Keratinocyte (primary cell): ENCODE data around the gene ZNF576. TPM values are rescaled to one million over a fixed set of nuclear protein-coding genes. Genes with fewer than 3 reads are reported as not detected.
A peak's percentile ranks its signal among the peaks of the same experiment; 100 is the strongest.

Source experiments
- DNase-seq: peaks from one replicate; pipeline ENCODE4 v3.0.0-alpha.2; 2011; ENCODE audit warnings: low read depth, missing footprints, low spot score
- FAIRE-seq: peaks from 2 replicates; lab custom pipeline; 2011; peaks lifted over from hg19 to GRCh38; lab: Jason Lieb, UNC
- H2AFZ ChIP-seq: 2 replicates; pipeline ENCODE4 v1.6.0; 2012; ENCODE audit warnings: low read length, control low read depth, inconsistent platforms; ENCODE audit not compliant: control insufficient read depth
- H3K27ac ChIP-seq: 2 replicates; pipeline ENCODE4 v1.5.1; 2011; ENCODE audit warnings: low read length; ENCODE audit not compliant: control insufficient read depth, insufficient read depth
- H3K27me3 ChIP-seq: 3 replicates; pipeline ENCODE4 v1.6.0; 2011; ENCODE audit warnings: low read length; ENCODE audit not compliant: control insufficient read depth, insufficient read depth; ENCODE audit errors: extremely low read depth
- H3K36me3 ChIP-seq, 2 experiments: 2 replicates in 1 of 2; 3 replicates in 1 of 2; pipeline ENCODE4 v1.5.1; 2011; ENCODE audit warnings: low read length in 2 of 2, mild to moderate bottlenecking in 1 of 2; ENCODE audit not compliant: control insufficient read depth in 2 of 2, insufficient read depth in 2 of 2; ENCODE audit errors: extremely low read depth in 1 of 2
- H3K4me1 ChIP-seq: 3 replicates; pipeline ENCODE4 v1.5.1; 2011; ENCODE audit warnings: low read length; ENCODE audit not compliant: control insufficient read depth, insufficient read depth; ENCODE audit errors: extremely low read depth
- H3K4me2 ChIP-seq: 3 replicates; pipeline ENCODE4 v1.6.0; 2011; ENCODE audit warnings: low read depth, low read length; ENCODE audit not compliant: control insufficient read depth, insufficient read depth; ENCODE audit errors: extremely low read depth
- H3K4me3 ChIP-seq, 3 experiments: fragments of 200-600 bp in 1 of 3; sonication (generic) in 1 of 3; 2 replicates in 2 of 3; 3 replicates in 1 of 3; pipeline ENCODE4 v1.5.1; 2011 to 2016; ENCODE audit warnings: low read length in 3 of 3, mild to moderate bottlenecking in 3 of 3, control low read depth in 2 of 3, inconsistent platforms in 1 of 3, low read depth in 1 of 3, mixed read lengths in 1 of 3, mixed run types in 1 of 3, moderate library complexity in 1 of 3; ENCODE audit not compliant: control insufficient read depth in 2 of 3, insufficient read depth in 2 of 3; ENCODE audit errors: extremely low read depth in 1 of 3
- H3K79me2 ChIP-seq: 2 replicates; pipeline ENCODE4 v1.6.0; 2012; ENCODE audit warnings: low read length; ENCODE audit not compliant: control insufficient read depth, insufficient read depth
- H3K9ac ChIP-seq: 3 replicates; pipeline ENCODE4 v1.6.0; 2011; ENCODE audit warnings: low read length; ENCODE audit not compliant: control insufficient read depth, insufficient read depth; ENCODE audit errors: extremely low read depth
- H3K9me1 ChIP-seq: 3 replicates; pipeline ENCODE4 v1.6.0; 2011; ENCODE audit warnings: low read length; ENCODE audit not compliant: control insufficient read depth, insufficient read depth; ENCODE audit errors: extremely low read depth
- H3K9me3 ChIP-seq: 2 replicates; pipeline ENCODE4 v1.5.1; 2012; ENCODE audit warnings: low read depth, low read length; ENCODE audit not compliant: control insufficient read depth
- H4K20me1 ChIP-seq: 3 replicates; pipeline ENCODE4 v1.6.0; 2011; ENCODE audit warnings: low read length; ENCODE audit not compliant: control insufficient read depth, insufficient read depth; ENCODE audit errors: extremely low read depth
- EZH2 ChIP-seq: IDR thresholded peaks from one replicate; pipeline ENCODE4 v1.6.1; 2012; ENCODE audit warnings: inconsistent platforms, mild to moderate bottlenecking, low read length, moderate library complexity
- dilution Hi-C: fragments of 300-500 bp; cut with MboI; formaldehyde crosslinking; loops from one replicate; pipeline ENCODE4 v1.7.0; 2020; ENCODE audit warnings: low sequenced_read_pairs; ENCODE audit not compliant: extremely low pct_ligation_motif_present
- polyA plus RNA-seq, 5 experiments: library from polyadenylated mRNA; depleted of rRNA in 3 of 5; stranded (reverse) in 3 of 5; stranded (forward) in 1 of 5; unstranded in 1 of 5; fragments of >200 nt; gene quantifications; 1 replicate in 1 of 5; 2 replicates in 3 of 5; 3 replicates in 1 of 5; pipeline versions ENCODE4 v1.2.1 to v1.2.3, GENCODE V29; 2011 to 2012; ENCODE audit warnings: missing spikeins in 2 of 5, low read depth in 1 of 5, low replicate concordance in 1 of 5
- TF ChIP-seq, protein P1 (sequence below), 3 experiments: IDR thresholded peaks in 1 of 3; conservative IDR thresholded peaks in 1 of 3; optimal IDR thresholded peaks in 1 of 3; 2 replicates in 2 of 3; 3 replicates in 1 of 3; pipeline versions ENCODE3 to v1.5.1; 2011; ENCODE audit warnings: low read length in 3 of 3, mild to moderate bottlenecking in 3 of 3, moderate library complexity in 2 of 3, control low read depth in 1 of 3, inconsistent platforms in 1 of 3; ENCODE audit not compliant: insufficient read depth in 2 of 3; ENCODE audit errors: extremely low read depth in 1 of 3

ZNF576 gene
- polyA plus RNA-seq, 1 donor (not counting 4 experiments of a cell fraction or from before 2014, with no cell fraction given), result 6.4 TPM

GRCh38 chr19:43594081-43594697, 2.2 kb upstream of the ZNF576 start:
- no peaks in the 10 kb centered on the region for H3K9me1 ChIP-seq
- dilution Hi-C loops, result no loop called here
- H3K36me3 ChIP-seq, result peaks cover 13 to 40% of the 10 kb centered on the region in 2 experiments
- peaks cover 5% of the 10 kb centered on the region for H4K20me1 ChIP-seq
- TF ChIP-seq, protein P1, sequence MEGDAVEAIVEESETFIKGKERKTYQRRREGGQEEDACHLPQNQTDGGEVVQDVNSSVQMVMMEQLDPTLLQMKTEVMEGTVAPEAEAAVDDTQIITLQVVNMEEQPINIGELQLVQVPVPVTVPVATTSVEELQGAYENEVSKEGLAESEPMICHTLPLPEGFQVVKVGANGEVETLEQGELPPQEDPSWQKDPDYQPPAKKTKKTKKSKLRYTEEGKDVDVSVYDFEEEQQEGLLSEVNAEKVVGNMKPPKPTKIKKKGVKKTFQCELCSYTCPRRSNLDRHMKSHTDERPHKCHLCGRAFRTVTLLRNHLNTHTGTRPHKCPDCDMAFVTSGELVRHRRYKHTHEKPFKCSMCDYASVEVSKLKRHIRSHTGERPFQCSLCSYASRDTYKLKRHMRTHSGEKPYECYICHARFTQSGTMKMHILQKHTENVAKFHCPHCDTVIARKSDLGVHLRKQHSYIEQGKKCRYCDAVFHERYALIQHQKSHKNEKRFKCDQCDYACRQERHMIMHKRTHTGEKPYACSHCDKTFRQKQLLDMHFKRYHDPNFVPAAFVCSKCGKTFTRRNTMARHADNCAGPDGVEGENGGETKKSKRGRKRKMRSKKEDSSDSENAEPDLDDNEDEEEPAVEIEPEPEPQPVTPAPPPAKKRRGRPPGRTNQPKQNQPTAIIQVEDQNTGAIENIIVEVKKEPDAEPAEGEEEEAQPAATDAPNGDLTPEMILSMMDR (optimal IDR thresholded peaks at IDR 0.05 in 1 of 3, IDR thresholded peaks at IDR 0.05 in 1 of 3, conservative IDR thresholded peaks at IDR 0.05 in 1 of 3; ENCODE audit: extremely low read depth in 1 of 3, insufficient read depth in 2 of 3, low read length in 3 of 3), result no peak
- no peak for TF ChIP-seq EZH2
- peak overlapping the region; percentile 70 to 96 (median 96) for H3K4me3 ChIP-seq
- no peak for FAIRE-seq
- H3K4me2 ChIP-seq, result peak overlapping the region; percentile 85
- H2AFZ ChIP-seq, result no peak overlapping the region
- H3K27me3 ChIP-seq, result no peaks in the 10 kb centered on the region
- H3K9ac ChIP-seq, result peak overlapping the region; percentile 99
- H3K9me3 ChIP-seq, result no peaks in the 10 kb centered on the region
- H3K79me2 ChIP-seq, result peaks cover 66% of the 10 kb centered on the region
- no peak overlapping the region for H3K27ac ChIP-seq
- no peak for DNase-seq
- peaks cover 24% of the 10 kb centered on the region for H3K4me1 ChIP-seq

DNA sequence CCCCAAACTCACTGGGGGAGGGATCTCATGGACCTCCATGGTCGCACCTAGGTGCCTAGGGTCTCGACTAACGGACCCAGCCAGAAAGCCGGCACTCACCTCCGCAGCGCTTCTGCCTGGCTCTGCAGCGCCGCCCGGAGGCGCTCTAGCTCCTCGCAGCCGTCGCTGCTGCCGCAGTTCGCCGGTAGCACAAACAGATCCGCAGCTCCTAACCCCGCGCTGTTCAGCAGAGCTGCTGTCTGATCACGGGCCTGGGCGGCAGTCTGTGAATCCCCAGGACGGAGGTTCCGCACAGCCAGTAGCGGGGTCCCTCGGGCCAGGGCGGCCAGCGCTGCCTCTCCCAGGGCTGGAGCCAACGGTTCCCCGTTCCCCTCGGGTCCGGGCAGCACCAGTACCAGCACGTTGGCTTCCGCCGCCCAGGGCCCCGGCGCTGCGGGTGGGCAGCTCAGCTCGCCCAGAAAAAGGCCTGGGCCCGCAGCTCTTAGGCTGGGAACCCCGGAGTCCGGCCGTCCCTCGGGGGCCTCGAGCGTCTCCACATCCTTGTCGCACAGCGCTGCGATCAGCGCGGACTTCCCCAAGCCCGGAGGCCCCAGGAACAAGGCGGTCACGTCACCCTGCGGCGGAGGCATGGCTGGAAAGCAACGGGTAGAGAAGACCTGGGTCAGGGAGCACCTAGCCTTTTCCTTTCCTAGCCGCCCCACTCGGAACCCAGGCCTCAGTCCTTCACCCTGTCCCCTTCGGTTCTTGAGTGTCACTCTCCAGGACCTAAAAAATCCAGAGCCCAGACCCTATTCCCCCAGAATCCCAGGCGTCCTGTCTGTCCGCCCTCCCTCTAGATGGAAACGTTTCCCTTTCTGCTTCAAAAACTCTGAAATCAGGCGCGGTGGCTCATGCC, 1.4 kb upstream of the ZNF576 start:
- dilution Hi-C loops, result no loop called here
- H2AFZ ChIP-seq, result peak overlapping the region; percentile 49
- H3K9ac ChIP-seq, result peak overlapping the region; percentile 99
- H3K9me1 ChIP-seq, result no peaks in the 10 kb centered on the region
- H3K9me3 ChIP-seq, result no peaks in the 10 kb centered on the region
- H4K20me1 ChIP-seq, result peaks cover 5% of the 10 kb centered on the region
- H3K4me2 ChIP-seq, result peak overlapping the region; percentile 85
- H3K4me3 ChIP-seq, result peak overlapping the region; percentile 70 to 96 (median 96)
- H3K36me3 ChIP-seq, result peaks cover 17 to 46% of the 10 kb centered on the region in 2 experiments
- peaks cover 24% of the 10 kb centered on the region for H3K4me1 ChIP-seq
- H3K27me3 ChIP-seq, result no peaks in the 10 kb centered on the region
- peaks cover 66% of the 10 kb centered on the region for H3K79me2 ChIP-seq
- DNase-seq (no peak), FAIRE-seq (no peak)
- TF ChIP-seq, protein P1 (optimal IDR thresholded peaks at IDR 0.05 in 1 of 3, IDR thresholded peaks at IDR 0.05 in 1 of 3, conservative IDR thresholded peaks at IDR 0.05 in 1 of 3; ENCODE audit: extremely low read depth in 1 of 3, insufficient read depth in 2 of 3, low read length in 3 of 3), result peak; percentile 81 to 98 (median 88)
- TF ChIP-seq EZH2, result no peak
- peak overlapping the region; percentile 99 for H3K27ac ChIP-seq
